Parathyroid adenoma (tissue), 2 donors: ENCODE results near the gene CDR2.

Experiments used
- H2AFZ ChIP-seq: fragments of 300-600 bp; sonication (generic); one replicate; pipeline ENCODE4 v1.7.0; 2017; ENCODE audit warnings: antibody characterized with exemption, mild to moderate bottlenecking
- H3K27ac ChIP-seq: fragments of 300-600 bp; sonication (generic); one replicate; pipeline ENCODE4 v1.7.0; 2017
- H3K27me3 ChIP-seq: fragments of 300-600 bp; sonication (generic); one replicate; pipeline ENCODE4 v1.7.0; 2017; ENCODE audit warnings: low read length; ENCODE audit not compliant: control insufficient read depth, insufficient read depth
- H3K36me3 ChIP-seq: fragments of 300-600 bp; sonication (generic); one replicate; pipeline ENCODE4 v1.7.0; 2017; ENCODE audit warnings: low read length; ENCODE audit not compliant: control insufficient read depth, insufficient read depth
- H3K4me1 ChIP-seq: fragments of 300-600 bp; sonication (generic); one replicate; pipeline ENCODE4 v1.7.0; 2017; ENCODE audit warnings: control low read depth
- H3K4me2 ChIP-seq: fragments of 300-600 bp; sonication (generic); one replicate; pipeline ENCODE4 v1.7.0; 2017; ENCODE audit warnings: low read length
- H3K4me3 ChIP-seq: fragments of 300-600 bp; sonication (generic); one replicate; pipeline ENCODE4 v1.7.0; 2017; ENCODE audit warnings: low read depth, low read length
- H3K79me2 ChIP-seq: fragments of 300-600 bp; sonication (generic); one replicate; pipeline ENCODE4 v1.7.0; 2017; ENCODE audit warnings: control low read depth
- H3K9ac ChIP-seq: fragments of 300-600 bp; sonication (generic); one replicate; pipeline ENCODE4 v1.7.0; 2017; ENCODE audit warnings: mild to moderate bottlenecking
- H3K9me3 ChIP-seq: fragments of 300-600 bp; sonication (generic); one replicate; pipeline ENCODE4 v1.7.0; 2017; ENCODE audit warnings: low read length; ENCODE audit not compliant: control insufficient read depth
- CTCF ChIP-seq: fragments of 300-600 bp; sonication (generic); IDR thresholded peaks from one replicate; pipeline ENCODE4 v1.7.0; 2017; ENCODE audit warnings: antibody characterized with exemption, mild to moderate bottlenecking
- donor health status: primary hyperparathyroidism.

CDR2 gene

GRCh38 chr16:22348291-22348690 is 26.1 kb downstream of the CDR2 start:
- no peak overlapping the region for H3K27ac ChIP-seq
- no peak for TF ChIP-seq CTCF
- no peaks in the 10 kb centered on the region for H3K27me3 ChIP-seq
- H2AFZ ChIP-seq: no peak overlapping the region
- H3K4me3 ChIP-seq: no peak overlapping the region
- H3K36me3 ChIP-seq: no peaks in the 10 kb centered on the region
- no peaks in the 10 kb centered on the region for H3K4me1 ChIP-seq
- H3K9me3 ChIP-seq: no peaks in the 10 kb centered on the region
- no peak overlapping the region for H3K4me2 ChIP-seq
- H3K79me2 ChIP-seq: no peaks in the 10 kb centered on the region
- no peak overlapping the region for H3K9ac ChIP-seq

GRCh38 chr16:22347100-22347820 is 27.2 kb downstream of the CDR2 start:
- Histone ChIP-seq H3K4me2 (no peak overlapping the region), H2AFZ (no peak overlapping the region), H3K4me3 (no peak overlapping the region), H3K27me3 (no peaks in the 10 kb centered on the region), H3K4me1 (no peaks in the 10 kb centered on the region), H3K9ac (no peak overlapping the region), H3K9me3 (no peaks in the 10 kb centered on the region), H3K79me2 (no peaks in the 10 kb centered on the region), H3K36me3 (no peaks in the 10 kb centered on the region), H3K27ac (no peak overlapping the region)
- no peak for TF ChIP-seq CTCF

GRCh38 chr16:22346483-22346882 is 27.9 kb downstream of the CDR2 start:
- no peaks in the 10 kb centered on the region for H3K36me3 ChIP-seq
- no peak overlapping the region for H2AFZ ChIP-seq
- no peak overlapping the region for H3K9ac ChIP-seq
- H3K27ac ChIP-seq: no peak overlapping the region
- no peak for TF ChIP-seq CTCF
- no peaks in the 10 kb centered on the region for H3K79me2 ChIP-seq
- H3K4me1 ChIP-seq: no peaks in the 10 kb centered on the region
- H3K4me3 ChIP-seq: no peak overlapping the region
- H3K27me3 ChIP-seq: no peaks in the 10 kb centered on the region
- no peaks in the 10 kb centered on the region for H3K9me3 ChIP-seq
- H3K4me2 ChIP-seq: no peak overlapping the region

- no peak overlapping the region for H2AFZ ChIP-seq
Measured at GRCh38 chr16:22342082-22342481, 32.3 kb downstream of the CDR2 start.

More at GRCh38 chr16:22342082-22342481, 32.3 kb downstream of the CDR2 start:
- H3K4me3 ChIP-seq: no peak overlapping the region
- no peak overlapping the region for H3K9ac ChIP-seq
- no peaks in the 10 kb centered on the region for H3K9me3 ChIP-seq
- H3K27me3 ChIP-seq: no peaks in the 10 kb centered on the region
- TF ChIP-seq CTCF: no peak
- no peaks in the 10 kb centered on the region for H3K36me3 ChIP-seq
- no peaks in the 10 kb centered on the region for H3K4me1 ChIP-seq
- no peak overlapping the region for H3K4me2 ChIP-seq
- no peaks in the 10 kb centered on the region for H3K79me2 ChIP-seq
- H3K27ac ChIP-seq: no peak overlapping the region
